SH-SY5Y (cell line): Measurements from ENCODE around the gene CATSPER4.

ENCODE experiments used
- GATA2 ChIP-seq: IDR thresholded peaks from 2 replicates; pipeline ENCODE4 v1.6.1; 2011; ENCODE audit warnings: mild to moderate bottlenecking, low read depth, low read length
- GATA3 ChIP-seq: IDR thresholded peaks from 2 replicates; pipeline ENCODE4 v1.6.1; 2011; ENCODE audit warnings: low read depth, mild to moderate bottlenecking, low read length, moderate library complexity

- no peak for TF ChIP-seq GATA3
- TF ChIP-seq GATA2 = no peak
These were observed 13.2 kb upstream of the CATSPER4 start, which contains the start of gene CNKSR1 for GRCh38 chr1:26177182-26177684.
